ENCODE results near the gene SYMPK.
A peak's percentile ranks its signal among the peaks of the same experiment; 100 is the strongest.

The SYMPK gene

DNA sequence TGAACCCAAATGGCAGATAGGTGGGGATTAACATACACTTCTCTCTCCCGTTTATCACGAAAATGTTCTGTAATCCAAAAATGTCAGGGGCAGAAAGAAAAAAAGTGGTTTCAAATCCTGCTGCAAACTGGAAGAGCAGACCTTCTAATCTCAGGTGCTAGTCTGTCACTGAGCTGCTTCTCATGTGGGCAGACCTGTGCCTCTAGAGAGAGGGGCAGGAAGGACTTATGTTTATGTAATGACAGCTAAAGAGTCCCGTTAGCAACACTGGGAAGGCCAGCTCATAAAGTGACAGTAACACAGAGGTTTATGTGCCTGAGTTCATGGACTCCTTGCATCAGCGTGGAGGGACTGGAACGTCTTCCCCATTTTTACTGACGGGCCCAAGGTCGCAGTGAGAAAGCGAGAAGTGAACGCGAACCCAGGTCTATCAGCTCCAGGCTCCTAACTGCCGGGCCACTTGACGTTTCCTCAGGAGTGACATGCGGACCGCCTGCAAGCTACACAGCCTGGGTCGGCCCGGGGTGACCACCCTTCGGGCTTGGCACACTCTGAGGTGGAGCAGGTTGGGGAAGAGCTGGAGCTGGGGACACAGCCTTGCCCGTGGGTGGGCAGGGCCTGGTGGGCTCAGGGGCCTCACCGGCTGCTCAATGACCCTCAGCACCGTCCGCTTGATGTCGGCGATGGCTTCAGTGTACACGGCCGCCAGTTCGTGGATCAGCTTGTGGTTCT is 38.2 kb downstream of the SYMPK start:
- DNase-seq = no peak

DNA sequence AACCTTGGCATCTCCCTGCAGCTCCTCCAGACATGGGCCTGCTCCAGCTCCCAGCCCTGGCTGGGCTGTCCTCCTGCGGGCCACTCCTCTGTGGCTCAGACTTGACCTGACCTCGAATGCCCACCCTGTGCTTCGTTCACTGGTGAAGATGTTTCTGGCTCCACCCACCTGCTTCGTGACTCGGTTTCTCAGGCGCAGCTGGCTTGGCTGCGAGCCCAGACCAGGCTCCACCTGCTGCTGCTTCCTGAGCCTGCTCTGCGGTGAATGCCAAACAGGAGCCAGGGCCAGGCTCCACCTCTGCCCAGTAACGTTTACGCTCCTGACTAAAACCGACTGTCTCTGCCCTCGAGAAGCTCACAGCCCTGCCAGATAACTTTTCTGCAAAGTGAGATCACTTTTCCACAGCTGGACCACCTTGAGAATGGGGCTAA is 38.9 kb downstream of the SYMPK start:
- DNase-seq = no peak

DNA sequence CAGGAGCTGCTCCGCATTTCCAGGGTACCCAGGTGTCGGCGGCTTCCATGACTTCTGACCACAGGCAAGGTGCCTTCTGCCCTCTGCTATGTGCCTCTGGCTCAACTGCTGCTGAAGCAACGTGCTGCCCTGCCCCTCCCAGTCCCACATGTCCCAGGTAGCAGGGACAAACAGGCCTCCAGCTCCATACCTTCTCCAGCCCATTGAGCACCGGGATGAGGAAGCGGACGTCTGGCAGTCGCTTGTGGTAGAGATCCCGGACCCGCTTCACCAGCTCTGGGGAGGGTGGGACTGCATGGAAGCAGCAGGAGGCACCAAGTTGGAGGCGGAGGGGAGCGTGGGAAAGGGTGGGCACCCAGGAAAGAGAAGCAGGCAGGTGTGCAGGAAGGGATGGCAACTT is 39.8 kb downstream of the SYMPK start:
- no peak for DNase-seq

DNA sequence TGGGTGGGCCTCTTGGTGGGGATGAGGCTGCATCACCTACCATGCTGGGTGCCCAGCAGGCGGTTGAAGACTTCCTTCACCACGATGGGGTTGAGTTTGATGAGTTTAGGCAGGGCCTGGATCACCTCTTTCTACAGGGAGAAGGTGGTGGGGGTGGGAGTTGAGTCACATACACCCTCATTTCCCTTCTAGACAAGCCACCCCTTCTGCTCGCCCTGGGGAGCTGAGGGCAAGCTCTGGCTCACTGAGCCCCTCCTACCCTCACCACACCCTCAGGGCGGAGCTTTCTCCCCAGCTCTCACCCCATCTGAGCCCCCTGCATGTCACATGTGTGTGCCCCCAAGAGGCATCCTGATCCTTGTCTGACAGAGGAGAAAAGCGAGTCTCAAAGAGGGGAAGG is 40.2 kb downstream of the SYMPK start:
- DNase-seq = no peak

DNA sequence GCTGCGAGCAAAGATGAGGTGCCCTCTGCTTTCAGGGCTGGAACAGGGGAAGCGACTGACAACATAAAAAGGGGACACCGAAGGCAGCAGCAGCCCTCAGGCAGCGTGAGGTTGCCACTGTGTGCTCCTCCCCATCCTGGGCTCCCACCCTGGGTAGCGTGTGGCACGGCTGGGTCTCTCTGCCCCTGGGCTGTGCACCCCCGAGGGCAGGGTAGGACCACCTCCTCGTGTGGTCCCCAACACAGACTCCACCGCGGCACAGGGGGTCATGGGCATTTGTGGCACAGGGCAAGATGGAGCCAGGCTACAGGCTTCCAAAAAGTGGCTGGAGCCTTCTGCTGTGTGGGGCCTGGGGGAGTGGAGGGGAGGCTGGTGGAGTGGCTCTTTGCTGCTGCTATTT is 41.4 kb downstream of the SYMPK start:
- no peak for DNase-seq

DNA sequence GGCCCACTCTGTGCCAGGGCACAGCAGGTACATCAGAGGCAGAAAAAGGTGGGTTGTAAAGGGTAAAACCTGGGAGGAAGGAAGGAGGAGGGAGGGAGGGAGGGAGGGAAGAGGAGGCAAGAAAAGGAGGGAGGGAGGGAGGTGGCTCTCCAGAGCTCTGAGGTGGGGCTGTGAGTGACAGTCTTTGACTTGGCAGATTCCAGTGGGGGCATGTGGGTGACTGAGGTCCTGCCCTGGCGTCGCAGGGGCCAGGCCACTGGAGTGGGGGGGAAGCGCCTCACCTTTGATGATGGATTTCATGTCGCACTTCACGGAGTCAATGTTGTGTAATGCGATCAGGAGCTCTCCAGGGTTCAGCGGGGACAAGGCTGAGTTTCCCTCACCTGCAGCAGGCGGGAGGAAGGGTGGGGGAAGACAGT is 41.8 kb downstream of the SYMPK start:
- DNase-seq = no peak

DNA sequence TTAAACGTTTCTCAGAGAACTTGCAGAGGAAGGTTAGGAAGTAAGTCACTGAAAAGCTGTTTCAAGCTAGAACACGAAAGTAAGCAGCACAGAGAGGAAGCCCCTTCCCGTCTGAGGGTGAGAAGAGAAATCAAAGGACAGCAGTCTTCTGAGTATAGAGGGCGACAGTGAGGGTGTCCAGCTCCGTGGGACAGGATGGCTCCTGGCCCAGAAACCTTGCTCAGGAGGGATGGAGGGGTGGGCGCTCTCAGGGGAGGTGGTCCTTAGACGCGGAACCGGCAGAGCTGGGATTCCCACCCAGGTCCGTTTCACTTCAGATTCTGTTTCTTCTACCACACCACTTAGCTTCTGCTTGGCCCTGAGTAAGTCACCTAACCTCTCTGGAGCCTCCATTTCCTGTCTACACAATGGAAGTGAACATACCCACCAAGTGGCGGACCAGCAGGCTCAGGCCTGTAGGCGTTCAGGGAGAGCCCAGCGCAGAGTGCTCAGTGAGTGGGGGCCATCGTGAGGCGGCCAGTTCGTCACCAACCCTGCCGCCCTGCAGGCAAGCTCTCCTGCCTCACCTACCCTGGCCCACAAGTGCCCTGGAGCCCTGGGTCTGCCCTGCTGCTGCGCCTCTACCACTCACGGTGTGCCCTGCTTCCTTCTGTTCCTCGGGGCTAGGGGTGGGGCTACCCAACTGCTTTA is 42.4 kb downstream of the SYMPK start:
- no peak for DNase-seq

- DNase-seq = no peak
Measured at GRCh38 chr19:45819769-45820168, 43.2 kb downstream of the SYMPK start.

DNA sequence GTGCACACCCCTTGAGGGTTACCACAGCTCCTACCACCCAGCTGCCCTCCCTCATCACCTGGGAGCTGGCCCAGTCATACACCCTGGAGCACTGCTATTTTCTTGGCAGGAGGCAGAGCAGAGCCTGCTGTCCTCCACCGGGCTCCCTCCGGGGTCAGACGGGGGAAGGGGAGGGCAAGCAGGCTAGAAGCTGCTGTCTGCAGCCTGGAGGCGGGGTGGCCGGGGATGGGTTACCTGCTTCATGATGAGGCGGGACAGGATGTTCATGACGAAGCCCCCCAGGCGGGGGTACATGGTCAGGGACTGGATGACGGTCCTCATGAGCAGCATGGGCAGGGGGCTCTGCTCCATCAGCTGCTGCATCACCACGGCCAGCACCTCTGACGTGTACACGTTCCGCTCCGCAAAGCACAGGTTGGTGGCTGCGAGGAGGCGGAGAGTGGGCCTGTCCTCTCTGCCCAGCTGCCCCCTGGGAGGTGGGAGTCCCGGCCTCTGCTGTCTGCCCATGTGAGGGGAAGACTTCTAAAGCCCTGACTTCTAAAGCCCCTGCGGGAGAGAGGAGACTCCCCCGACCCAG is 45.1 kb downstream of the SYMPK start:
- DNase-seq = no peak

- DNase-seq = peak; percentile 96
Measured at GRCh38 chr19:45817010-45817724, 45.8 kb downstream of the SYMPK start.

GRCh38 chr19:45816236-45817009 is 46.5 kb downstream of the SYMPK start:
- DNase-seq = no peak

DNA sequence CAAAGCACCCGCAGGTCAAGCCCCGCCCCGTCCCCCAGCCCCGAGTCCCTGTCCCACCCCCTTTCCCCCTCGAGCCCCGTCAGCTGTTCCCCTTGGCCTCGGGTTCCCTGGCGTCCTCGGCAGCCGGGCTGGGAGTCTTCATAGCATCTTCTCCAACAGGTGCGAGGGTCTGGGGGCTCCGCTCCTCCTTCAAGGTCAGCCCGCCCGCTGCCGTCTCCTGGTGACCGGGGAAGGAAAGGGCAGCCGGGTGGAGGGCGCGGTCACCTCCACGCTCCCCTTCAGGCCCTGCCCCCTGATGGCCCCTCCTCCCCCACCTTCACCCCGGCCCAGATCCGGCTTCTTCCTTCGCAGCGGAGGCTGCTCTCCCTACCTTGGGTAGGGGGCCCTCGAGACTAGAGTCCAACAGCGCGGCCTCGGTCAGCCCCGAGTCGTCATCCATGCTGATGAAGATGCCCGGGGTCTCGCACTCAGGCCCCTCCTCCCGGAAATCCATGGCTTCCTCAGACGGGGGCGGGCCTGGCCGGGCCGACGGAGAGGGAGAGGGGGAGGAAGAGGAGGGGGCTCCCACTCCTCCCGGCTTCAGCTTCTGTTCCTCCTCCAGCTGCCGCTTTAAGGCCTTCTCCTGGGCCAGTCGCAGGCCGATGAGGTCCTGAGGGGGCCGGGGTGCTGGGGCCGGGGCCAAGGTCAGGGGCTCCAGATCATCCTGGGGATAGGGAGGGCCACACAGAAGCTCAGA is 47.3 kb downstream of the SYMPK start:
- DNase-seq = no peak

- DNase-seq = no peak
Measured at GRCh38 chr19:45814851-45815480, 48.0 kb downstream of the SYMPK start, which contains the start of gene RSPH6A. Gene RSPH6A (minus strand): TSS chr19:45815308. CDS start chr19:45815176, 132 bp downstream.

- DNase-seq = no peak
Measured at GRCh38 chr19:45814166-45814780, 48.7 kb downstream of the SYMPK start.

GRCh38 chr19:45812297-45812696 is 50.6 kb downstream of the SYMPK start:
- no peak for DNase-seq

- peak; percentile 77 for DNase-seq
Measured at GRCh38 chr19:45809643-45810159, 53.2 kb downstream of the SYMPK start.

- no peak for DNase-seq
Measured at GRCh38 chr19:45805719-45806118, 57.2 kb downstream of the SYMPK start.

DNA sequence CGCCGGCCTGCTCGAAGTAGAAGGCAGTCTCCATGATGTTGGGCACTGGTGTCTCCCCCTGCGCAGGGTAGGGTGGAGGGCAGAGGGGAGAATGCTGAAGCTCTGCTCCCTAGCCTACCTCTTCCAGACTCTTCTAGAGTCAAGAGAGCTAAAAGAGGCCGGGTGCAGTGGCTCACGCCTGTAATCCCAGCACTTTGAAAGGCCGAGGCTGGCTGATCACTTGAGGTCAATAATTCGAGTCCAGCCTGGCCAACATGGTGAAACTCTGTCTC is 58.1 kb downstream of the SYMPK start:
- DNase-seq = no peak

DNA sequence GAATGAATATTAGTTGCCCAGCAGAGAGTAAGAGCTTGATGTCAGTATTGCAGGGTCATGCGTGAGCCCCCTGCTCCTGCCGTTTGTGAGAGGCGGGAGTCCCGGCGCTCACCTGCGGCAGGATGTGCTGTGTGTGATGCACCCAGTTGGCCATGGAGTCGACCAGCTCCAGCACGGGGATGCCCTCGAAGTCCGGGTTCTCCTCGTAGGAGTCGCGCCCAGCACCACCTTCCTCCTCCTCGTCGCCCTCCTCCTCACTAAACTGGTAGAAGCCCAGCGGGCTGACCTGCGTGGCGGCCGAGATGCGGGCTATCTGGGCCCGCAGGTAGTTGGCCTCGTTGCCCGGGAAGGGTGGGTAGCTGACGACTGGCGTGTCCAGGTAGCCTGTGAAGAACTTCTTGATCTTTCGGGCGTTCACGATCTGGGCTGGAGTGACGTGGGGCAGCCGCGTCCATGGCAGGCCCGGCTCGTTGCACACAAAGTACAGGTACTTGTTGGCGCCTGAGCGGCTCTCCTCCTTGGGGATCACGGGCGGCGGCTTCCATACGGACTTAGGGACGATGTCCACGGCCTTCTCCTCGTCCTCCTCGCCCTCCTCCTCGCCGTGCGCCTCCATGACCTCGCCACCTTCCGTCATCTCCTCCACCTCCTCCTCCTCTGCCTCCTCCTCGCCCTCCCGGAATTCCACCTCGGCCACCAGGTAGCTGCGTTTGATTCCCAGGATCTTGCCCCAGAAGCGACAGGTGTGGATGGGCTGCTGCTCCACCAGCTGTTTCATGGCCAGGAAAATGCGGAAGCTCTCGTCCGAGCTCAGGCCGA is 58.6 kb downstream of the SYMPK start:
- DNase-seq = no peak

GRCh38 chr19:45801603-45802175 is 61.3 kb downstream of the SYMPK start:
- DNase-seq = no peak
